Left ventricle myocardium inferior (tissue), 1 donor: ENCODE measurements around the gene STAT5B. TPM values are rescaled to one million over a fixed set of nuclear protein-coding genes. Genes with fewer than 3 reads are reported as not detected.
"Not testable (repeated sequence)": the region's sequence is repeated elsewhere in the genome, so short reads cannot be mapped to it uniquely, and the experiment has no call there.

Source experiments
- DNase-seq: peaks from one replicate; pipeline ENCODE4 v3.0.0-alpha.2; 2020
- H3K27ac ChIP-seq: fragments of 200-600 bp; replicated peaks from 2 replicates; pipeline ENCODE4 v1.8.0; 2021
- H3K27me3 ChIP-seq: fragments of 200-600 bp; 2 replicates; pipeline ENCODE4 v1.8.0; 2021; ENCODE audit warnings: low read depth
- H3K36me3 ChIP-seq: fragments of 200-600 bp; 2 replicates; pipeline ENCODE4 v1.8.0; 2021
- H3K4me1 ChIP-seq: fragments of 200-600 bp; 2 replicates; pipeline ENCODE4 v1.8.0; 2021
- H3K4me3 ChIP-seq: fragments of 200-600 bp; 2 replicates; pipeline ENCODE4 v1.8.0; 2021; ENCODE audit warnings: mild to moderate bottlenecking, moderate library complexity
- H3K9me3 ChIP-seq: fragments of 200-600 bp; replicated peaks from 2 replicates; pipeline ENCODE4 v1.8.0; 2021
- intact Hi-C: fragments of 100-400 bp; cut with micrococcal nuclease; formaldehyde crosslinking; loops from one replicate; pipeline ENCODE4 v1.11.0; 2022
- total RNA-seq: library from RNA; stranded (reverse); fragmentation: NEBNext Ultra II Directional; extraction: Animal tissue kit (Norgen Biotek cat#: 25700); gene quantifications from one replicate; pipeline ENCODE4 v1.2.1, GENCODE V29; 2021
- TF ChIP-seq, protein P1 (sequence below): fragments of 200-600 bp; IDR thresholded peaks from 2 replicates; pipeline ENCODE4 v1.8.0; 2021; ENCODE audit warnings: antibody characterized with exemption, mild to moderate bottlenecking, borderline replicate concordance
- donor health status: DM: no; HTN: yes; CAD: no; lungs with severe emphysema.

STAT5B gene
- total RNA-seq, 1 donor from 2014 or later = 30.7 TPM

DNA sequence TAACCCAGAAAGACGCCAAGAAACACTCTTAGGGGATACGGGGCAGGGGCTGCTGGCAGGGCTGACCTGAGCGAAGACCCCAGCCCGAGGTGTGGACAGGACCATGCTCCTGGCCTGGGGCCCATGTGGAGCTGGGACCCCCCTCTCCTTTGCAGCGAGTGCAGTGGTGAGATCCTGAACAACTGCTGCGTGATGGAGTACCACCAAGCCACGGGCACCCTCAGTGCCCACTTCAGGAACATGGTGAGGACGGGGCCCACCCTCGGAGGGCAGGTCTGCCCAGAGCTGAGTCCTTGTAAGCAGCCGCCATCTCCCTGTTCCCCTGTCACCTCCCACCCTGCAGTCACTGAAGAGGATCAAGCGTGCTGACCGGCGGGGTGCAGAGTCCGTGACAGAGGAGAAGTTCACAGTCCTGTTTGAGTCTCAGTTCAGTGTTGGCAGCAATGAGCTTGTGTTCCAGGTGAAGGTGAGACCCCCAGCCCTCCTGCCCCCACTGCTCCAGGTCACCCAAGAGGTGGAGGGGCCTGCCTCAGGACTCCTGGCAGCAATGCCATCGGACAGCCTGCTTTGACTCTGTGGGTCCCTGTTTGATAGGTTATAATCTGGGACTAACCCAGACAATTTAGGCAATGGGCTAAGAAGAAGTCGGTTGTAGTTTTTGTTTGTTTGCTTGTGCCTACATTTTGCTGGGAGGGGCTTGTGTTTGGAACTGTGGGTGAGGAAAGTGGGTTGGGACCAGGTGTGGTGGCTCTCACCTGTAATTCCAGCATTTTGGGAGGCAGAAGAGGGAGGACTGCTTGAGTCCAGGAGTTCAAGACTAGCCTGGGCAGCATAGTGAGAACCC is 28.2 kb upstream of the STAT5B start:
- Histone ChIP-seq H3K27ac (no peak overlapping the region), H3K27me3 (no peaks in the 10 kb centered on the region), H3K36me3 (peaks cover 73% of the 10 kb centered on the region), H3K4me3 (no peak overlapping the region), H3K4me1 (no peaks in the 10 kb centered on the region), H3K9me3 (no peaks in the 10 kb centered on the region)
- TF ChIP-seq, protein P1, sequence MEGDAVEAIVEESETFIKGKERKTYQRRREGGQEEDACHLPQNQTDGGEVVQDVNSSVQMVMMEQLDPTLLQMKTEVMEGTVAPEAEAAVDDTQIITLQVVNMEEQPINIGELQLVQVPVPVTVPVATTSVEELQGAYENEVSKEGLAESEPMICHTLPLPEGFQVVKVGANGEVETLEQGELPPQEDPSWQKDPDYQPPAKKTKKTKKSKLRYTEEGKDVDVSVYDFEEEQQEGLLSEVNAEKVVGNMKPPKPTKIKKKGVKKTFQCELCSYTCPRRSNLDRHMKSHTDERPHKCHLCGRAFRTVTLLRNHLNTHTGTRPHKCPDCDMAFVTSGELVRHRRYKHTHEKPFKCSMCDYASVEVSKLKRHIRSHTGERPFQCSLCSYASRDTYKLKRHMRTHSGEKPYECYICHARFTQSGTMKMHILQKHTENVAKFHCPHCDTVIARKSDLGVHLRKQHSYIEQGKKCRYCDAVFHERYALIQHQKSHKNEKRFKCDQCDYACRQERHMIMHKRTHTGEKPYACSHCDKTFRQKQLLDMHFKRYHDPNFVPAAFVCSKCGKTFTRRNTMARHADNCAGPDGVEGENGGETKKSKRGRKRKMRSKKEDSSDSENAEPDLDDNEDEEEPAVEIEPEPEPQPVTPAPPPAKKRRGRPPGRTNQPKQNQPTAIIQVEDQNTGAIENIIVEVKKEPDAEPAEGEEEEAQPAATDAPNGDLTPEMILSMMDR = no peak
- intact Hi-C loops = no loop called here
- no peak for DNase-seq

DNA sequence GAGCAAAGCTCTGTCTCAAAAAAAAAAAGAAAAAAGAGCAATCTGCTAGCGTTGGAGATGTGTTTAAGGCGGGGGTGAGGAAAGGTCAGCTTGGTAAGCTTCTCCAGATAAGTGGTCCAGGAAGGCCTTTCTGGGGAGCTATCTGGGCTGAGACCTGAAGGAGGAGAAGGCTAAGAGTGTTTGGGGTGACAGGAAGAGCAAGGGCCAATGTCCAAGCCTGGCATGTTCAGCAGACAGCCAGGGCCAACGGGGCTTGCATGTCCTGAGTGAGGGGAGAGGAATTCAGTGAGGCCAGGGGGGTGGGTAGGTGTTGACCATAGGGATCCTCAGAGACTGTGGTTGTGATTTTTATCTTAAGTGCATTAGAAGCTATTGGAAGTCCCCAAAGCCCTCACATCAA is 27.5 kb upstream of the STAT5B start:
- no peaks in the 10 kb centered on the region for H3K27me3 ChIP-seq
- H3K36me3 ChIP-seq = peaks cover 68% of the 10 kb centered on the region
- no peaks in the 10 kb centered on the region for H3K4me1 ChIP-seq
- H3K4me3 ChIP-seq = no peak overlapping the region
- DNase-seq = no peak
- TF ChIP-seq, protein P1 = no peak
- H3K9me3 ChIP-seq = no peaks in the 10 kb centered on the region
- intact Hi-C loops = no loop called here
- H3K27ac ChIP-seq = no peak overlapping the region

DNA sequence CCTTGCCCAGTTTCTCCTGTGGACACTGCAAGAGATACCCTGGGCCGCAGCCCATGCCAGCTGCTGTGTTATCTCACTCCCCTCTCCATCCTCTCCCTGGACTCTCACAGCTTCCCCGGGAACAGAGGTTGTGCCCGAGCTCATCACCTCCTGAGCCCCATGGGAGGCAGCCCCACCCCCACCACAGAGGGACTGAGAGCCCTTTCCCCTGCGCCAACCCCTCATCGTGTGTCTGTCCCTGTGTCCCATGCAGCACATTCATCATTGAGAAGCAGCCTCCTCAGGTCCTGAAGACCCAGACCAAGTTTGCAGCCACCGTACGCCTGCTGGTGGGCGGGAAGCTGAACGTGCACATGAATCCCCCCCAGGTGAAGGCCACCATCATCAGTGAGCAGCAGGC is 24.8 kb upstream of the STAT5B start:
- no peaks in the 10 kb centered on the region for H3K4me1 ChIP-seq

DNA sequence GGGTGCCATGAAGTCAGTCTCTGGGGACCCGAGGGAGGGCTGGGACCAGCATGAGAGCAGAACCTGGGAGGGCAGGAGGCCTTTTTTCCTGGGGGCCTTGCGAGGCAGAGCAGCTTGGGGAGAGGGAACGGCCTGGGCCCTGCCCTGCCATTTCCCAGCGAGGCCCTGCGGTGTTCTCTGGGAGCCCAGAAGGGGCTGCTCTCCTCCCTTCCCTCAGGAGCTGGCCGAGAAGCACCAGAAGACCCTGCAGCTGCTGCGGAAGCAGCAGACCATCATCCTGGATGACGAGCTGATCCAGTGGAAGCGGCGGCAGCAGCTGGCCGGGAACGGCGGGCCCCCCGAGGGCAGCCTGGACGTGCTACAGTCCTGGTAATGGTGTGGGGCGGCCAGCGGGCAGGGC is 23.7 kb upstream of the STAT5B start:
- H3K9me3 ChIP-seq, intact Hi-C loops, H3K4me1 ChIP-seq, H3K4me3 ChIP-seq, DNase-seq, H3K27me3 ChIP-seq, H3K27ac ChIP-seq: not testable (repeated sequence)
- H3K36me3 ChIP-seq = peaks cover 63% of the 10 kb centered on the region

More for the DNA sequence above, 24.8 kb upstream of the STAT5B start:
- intact Hi-C loops = no loop called here
- TF ChIP-seq, protein P1 = no peak
- Histone ChIP-seq H3K4me3 (no peak overlapping the region), H3K27ac (no peak overlapping the region), H3K9me3 (no peaks in the 10 kb centered on the region), H3K36me3 (peaks cover 58% of the 10 kb centered on the region), H3K27me3 (no peaks in the 10 kb centered on the region)
- no peak for DNase-seq

DNA sequence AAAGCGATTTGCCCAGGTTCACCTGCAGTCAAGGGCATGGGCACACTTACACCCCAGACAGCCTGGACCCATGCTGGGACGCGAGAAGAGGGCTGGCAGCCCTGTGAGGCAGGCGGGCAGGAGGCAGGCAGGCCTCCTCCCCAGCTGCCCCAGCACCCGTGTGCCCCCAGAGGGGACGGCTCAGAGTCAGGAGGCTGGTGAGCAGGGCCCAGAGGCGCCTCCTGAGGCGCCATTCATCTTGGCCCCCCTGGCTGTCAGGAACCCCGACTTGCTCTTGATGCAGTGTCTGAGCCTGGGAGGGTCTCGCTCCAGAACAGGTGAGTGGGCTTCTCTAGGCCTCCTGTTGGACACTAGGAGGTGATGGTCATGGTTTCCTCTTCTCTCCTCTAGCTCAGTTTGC is 23.2 kb upstream of the STAT5B start:
- H3K9me3 ChIP-seq, DNase-seq, H3K27me3 ChIP-seq, H3K27ac ChIP-seq, H3K4me1 ChIP-seq, H3K4me3 ChIP-seq, intact Hi-C loops: not testable (repeated sequence)
- H3K36me3 ChIP-seq = peaks cover 59% of the 10 kb centered on the region

DNA sequence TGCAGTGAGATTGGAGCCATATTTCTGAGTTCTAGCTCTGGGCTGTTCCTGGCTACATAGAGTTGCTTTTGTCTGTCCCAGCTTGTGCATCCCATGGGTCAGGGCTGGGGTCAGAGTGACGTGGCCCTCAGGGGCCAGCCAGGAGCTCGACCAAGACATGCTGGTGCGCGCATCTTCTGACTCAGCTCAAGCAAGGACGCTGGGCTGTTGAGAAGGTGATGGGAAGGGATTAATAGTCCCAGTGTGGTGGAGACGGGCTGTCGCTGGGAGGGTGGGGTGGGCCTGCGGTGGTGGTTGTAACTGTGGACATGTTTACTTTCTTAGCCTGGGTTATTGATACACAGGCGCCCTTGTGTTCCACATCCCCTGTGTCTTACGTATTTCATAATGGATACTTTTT is 21.6 kb upstream of the STAT5B start:
- H3K36me3 ChIP-seq = peaks cover 58% of the 10 kb centered on the region
- H3K27me3 ChIP-seq, H3K4me1 ChIP-seq, H3K9me3 ChIP-seq, H3K4me3 ChIP-seq, DNase-seq, intact Hi-C loops, H3K27ac ChIP-seq: not testable (repeated sequence)

DNA sequence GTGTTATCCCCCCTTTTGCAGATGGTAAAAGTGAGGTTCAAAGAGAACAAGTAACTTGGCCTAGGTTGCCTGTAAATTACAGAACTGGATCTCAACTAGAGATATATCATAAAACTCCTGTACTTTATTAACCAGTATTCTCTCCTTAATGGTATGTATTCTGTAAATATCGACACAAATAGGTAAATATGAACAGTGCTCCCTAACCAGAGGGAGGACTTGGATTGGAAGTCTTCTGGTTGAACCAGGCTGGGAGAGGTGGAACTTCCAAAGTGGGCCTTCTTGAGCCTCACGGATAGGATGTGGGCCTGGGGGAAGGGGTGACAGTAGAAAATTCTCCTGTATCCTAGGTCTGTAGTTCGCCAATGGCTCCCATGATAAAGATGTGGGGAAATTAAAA is 19.8 kb upstream of the STAT5B start:
- H3K36me3 ChIP-seq = peaks cover 40% of the 10 kb centered on the region
- intact Hi-C loops = no loop called here

More for the DNA sequence above, 19.8 kb upstream of the STAT5B start:
- H3K9me3 ChIP-seq = no peaks in the 10 kb centered on the region
- TF ChIP-seq, protein P1 = no peak
- H3K27me3 ChIP-seq = no peaks in the 10 kb centered on the region
- no peak overlapping the region for H3K4me3 ChIP-seq
- peaks cover 9% of the 10 kb centered on the region for H3K4me1 ChIP-seq
- DNase-seq = no peak
- no peak overlapping the region for H3K27ac ChIP-seq
